WERI-Rb-1 (cell line): ENCODE data around the gene ENTPD1.

Experiments used
- DNase-seq: peaks from one replicate; pipeline ENCODE4 v3.0.0-alpha.2; 2020
- H3K27ac ChIP-seq: fragments of 250-450 bp; sonication (Bioruptor Pico); 2 replicates; pipeline ENCODE4 v1.5.1; 2020; ENCODE audit warnings: mild to moderate bottlenecking, moderate library complexity
- H3K27me3 ChIP-seq: fragments of 250-450 bp; sonication (Bioruptor Pico); 2 replicates; pipeline ENCODE4 v1.5.1; 2021; ENCODE audit warnings: mild to moderate bottlenecking, low read depth, moderate library complexity; ENCODE audit not compliant: insufficient read depth, severe bottlenecking
- H3K36me3 ChIP-seq: fragments of 250-450 bp; sonication (Bioruptor Pico); 2 replicates; pipeline ENCODE4 v1.5.1; 2020; ENCODE audit warnings: mild to moderate bottlenecking, moderate library complexity
- H3K4me3 ChIP-seq: 2 replicates; pipeline ENCODE4 v1.5.1; 2011; ENCODE audit warnings: low read depth, mild to moderate bottlenecking, control low read depth, low read length
- H3K9me3 ChIP-seq: fragments of 250-450 bp; sonication (Bioruptor Pico); 2 replicates; pipeline ENCODE4 v1.5.1; 2021; ENCODE audit warnings: mild to moderate bottlenecking, moderate library complexity; ENCODE audit not compliant: severe bottlenecking
- CTCF ChIP-seq: IDR thresholded peaks from 2 replicates; pipeline ENCODE4 v1.5.1; 2011; ENCODE audit warnings: low read depth, mild to moderate bottlenecking, control low read depth, inconsistent platforms, low read length

The ENTPD1 gene

GRCh38 chr10:95848841-95849240 lies 92.9 kb downstream of the ENTPD1 start:
- no peak for DNase-seq

GRCh38 chr10:95850791-95851190 lies 94.8 kb downstream of the ENTPD1 start:
- Histone ChIP-seq H3K36me3 (no peaks in the 10 kb centered on the region), H3K4me3 (no peak overlapping the region), H3K27me3 (no peaks in the 10 kb centered on the region), H3K9me3 (no peaks in the 10 kb centered on the region), H3K27ac (no peak overlapping the region)
- no peak for TF ChIP-seq CTCF
- no peak for DNase-seq

More at GRCh38 chr10:95848841-95849240, 92.9 kb downstream of the ENTPD1 start:
- Histone ChIP-seq H3K9me3 (no peaks in the 10 kb centered on the region), H3K36me3 (no peaks in the 10 kb centered on the region), H3K27ac (no peak overlapping the region), H3K27me3 (no peaks in the 10 kb centered on the region), H3K4me3 (no peak overlapping the region)
- no peak for TF ChIP-seq CTCF

- H3K27ac ChIP-seq, result no peak overlapping the region
- no peaks in the 10 kb centered on the region for H3K27me3 ChIP-seq
- H3K4me3 ChIP-seq, result no peak overlapping the region
- H3K9me3 ChIP-seq, result no peaks in the 10 kb centered on the region
- no peak for TF ChIP-seq CTCF
- H3K36me3 ChIP-seq, result no peaks in the 10 kb centered on the region
- DNase-seq, result no peak
These were observed 104.4 kb downstream of the ENTPD1 start for GRCh38 chr10:95860166-95860940.

- Histone ChIP-seq H3K9me3 (no peaks in the 10 kb centered on the region), H3K27ac (no peak overlapping the region), H3K4me3 (no peak overlapping the region), H3K27me3 (no peaks in the 10 kb centered on the region), H3K36me3 (no peaks in the 10 kb centered on the region)
- no peak for DNase-seq
- no peak for TF ChIP-seq CTCF
These were observed 105.4 kb downstream of the ENTPD1 start for GRCh38 chr10:95861386-95861785.

- Histone ChIP-seq H3K27ac (no peak overlapping the region), H3K27me3 (no peaks in the 10 kb centered on the region), H3K9me3 (no peaks in the 10 kb centered on the region), H3K4me3 (no peak overlapping the region), H3K36me3 (no peaks in the 10 kb centered on the region)
- peak; percentile 50 for DNase-seq
- peak; percentile 82 for TF ChIP-seq CTCF
These were observed 109.2 kb downstream of the ENTPD1 start for GRCh38 chr10:95864906-95865813.
